Activated naive CD8-positive, alpha-beta T cell treated with anti-CD3 and anti-CD28 coated beads, Interleukin-2, amount 10 ng/mL, durations not matched to agents 7 days and 5 days (primary cell): ENCODE measurements around the gene GAS7. TPM values are rescaled to one million over a fixed set of nuclear protein-coding genes. Genes with fewer than 3 reads are reported as not detected.

ENCODE experiments used
- ATAC-seq: fragments of 150-1000 bp; cut with Tn5 transposase; one replicate; pipeline ENCODE4 v1.10.0; 2021; ENCODE audit warnings: low read depth, moderate library complexity
- POLR2A ChIA-PET: fragments of 350-600 bp; sonication (Branson Sonifier 250); formaldehyde crosslinking; loops from one replicate; lab custom pipeline; 2021; ENCODE audit warnings: antibody characterized with exemption; lab: Charles Lee
- DNase-seq: peaks from one replicate; pipeline ENCODE4 v3.0.0; 2021
- H3K27ac Mint-ChIP-seq: one replicate; pipeline ENCODE4 v1.8.0; 2022; ENCODE audit warnings: mild to moderate bottlenecking, mixed read lengths
- H3K27me3 Mint-ChIP-seq: one replicate; pipeline ENCODE4 v1.8.0; 2022; ENCODE audit warnings: mild to moderate bottlenecking, moderate library complexity, mixed read lengths
- H3K36me3 Mint-ChIP-seq: one replicate; pipeline ENCODE4 v1.8.0; 2021; ENCODE audit warnings: mild to moderate bottlenecking, mixed read lengths
- H3K4me1 Mint-ChIP-seq: one replicate; pipeline ENCODE4 v1.8.0; 2021; ENCODE audit warnings: mixed read lengths
- H3K4me3 Mint-ChIP-seq: one replicate; pipeline ENCODE4 v1.8.0; 2022; ENCODE audit warnings: mild to moderate bottlenecking, moderate library complexity, mixed read lengths
- H3K9me3 Mint-ChIP-seq: one replicate; pipeline ENCODE4 v1.8.0; 2021; ENCODE audit warnings: mixed read lengths
- total RNA-seq, 2 experiments: library from RNA; stranded (reverse); gene quantifications; one replicate each; pipeline ENCODE4 v1.2.3, GENCODE V29; 2021

GAS7 gene
- total RNA-seq, 2 experiments from 2014 or later: 2.7 to 2.8 TPM

- Mint-ChIP-seq H3K27me3 (peaks cover 2% of the 10 kb centered on the region), H3K27ac (no peak overlapping the region), H3K4me3 (no peak overlapping the region), H3K4me1 (no peaks in the 10 kb centered on the region), H3K9me3 (no peaks in the 10 kb centered on the region), H3K36me3 (no peaks in the 10 kb centered on the region)
- POLR2A ChIA-PET: no interaction called here
- DNase-seq: no peak
- no peak for ATAC-seq
Measured at GRCh38 chr17:9875441-9875840, 323.0 kb downstream of the GAS7 start.

GRCh38 chr17:9874722-9875121 is 323.7 kb downstream of the GAS7 start:
- Mint-ChIP-seq H3K4me3 (no peak overlapping the region), H3K27me3 (peaks cover 2% of the 10 kb centered on the region), H3K36me3 (no peaks in the 10 kb centered on the region), H3K27ac (no peak overlapping the region), H3K4me1 (no peaks in the 10 kb centered on the region), H3K9me3 (no peaks in the 10 kb centered on the region)
- DNase-seq (no peak), ATAC-seq (no peak)
- POLR2A ChIA-PET: no interaction called here

- no peak for DNase-seq
- Mint-ChIP-seq H3K4me3 (no peak overlapping the region), H3K36me3 (no peaks in the 10 kb centered on the region), H3K27ac (no peak overlapping the region), H3K9me3 (no peaks in the 10 kb centered on the region), H3K4me1 (no peaks in the 10 kb centered on the region), H3K27me3 (peaks cover 4% of the 10 kb centered on the region)
- POLR2A ChIA-PET: no interaction called here
- no peak for ATAC-seq
Measured at GRCh38 chr17:9872852-9873251, 325.6 kb downstream of the GAS7 start.

GRCh38 chr17:9868552-9868951 is 329.9 kb downstream of the GAS7 start:
- POLR2A ChIA-PET: no interaction called here
- Mint-ChIP-seq H3K27ac (no peak overlapping the region), H3K4me1 (no peaks in the 10 kb centered on the region), H3K4me3 (no peak overlapping the region), H3K27me3 (peaks cover 4% of the 10 kb centered on the region), H3K9me3 (peaks cover 3% of the 10 kb centered on the region), H3K36me3 (no peaks in the 10 kb centered on the region)
- ATAC-seq (no peak), DNase-seq (no peak)

GRCh38 chr17:9865586-9865985 is 332.8 kb downstream of the GAS7 start:
- no peaks in the 10 kb centered on the region for H3K4me1 Mint-ChIP-seq
- peaks cover 5% of the 10 kb centered on the region for H3K9me3 Mint-ChIP-seq
- ATAC-seq: no peak
- H3K36me3 Mint-ChIP-seq: no peaks in the 10 kb centered on the region
- no peak overlapping the region for H3K4me3 Mint-ChIP-seq
- POLR2A ChIA-PET: no interaction called here
- no peak for DNase-seq
- H3K27ac Mint-ChIP-seq: no peak overlapping the region
- peaks cover 1% of the 10 kb centered on the region for H3K27me3 Mint-ChIP-seq

- POLR2A ChIA-PET: no interaction called here
- Mint-ChIP-seq H3K36me3 (no peaks in the 10 kb centered on the region), H3K27me3 (no peaks in the 10 kb centered on the region), H3K4me1 (no peaks in the 10 kb centered on the region), H3K27ac (no peak overlapping the region), H3K9me3 (peaks cover 7% of the 10 kb centered on the region), H3K4me3 (no peak overlapping the region)
- DNase-seq (no peak), ATAC-seq (no peak)
Measured at GRCh38 chr17:9862949-9863348, 335.5 kb downstream of the GAS7 start.

- no peak overlapping the region for H3K27ac Mint-ChIP-seq
- POLR2A ChIA-PET: no interaction called here
- H3K9me3 Mint-ChIP-seq: peaks cover 7% of the 10 kb centered on the region
- no peak for DNase-seq
- no peaks in the 10 kb centered on the region for H3K4me1 Mint-ChIP-seq
- no peak overlapping the region for H3K4me3 Mint-ChIP-seq
- H3K36me3 Mint-ChIP-seq: no peaks in the 10 kb centered on the region
- no peak for ATAC-seq
- H3K27me3 Mint-ChIP-seq: no peaks in the 10 kb centered on the region
Measured at GRCh38 chr17:9862220-9862619, 336.2 kb downstream of the GAS7 start.

- Mint-ChIP-seq H3K27me3 (no peaks in the 10 kb centered on the region), H3K4me3 (no peak overlapping the region), H3K9me3 (peaks cover 7% of the 10 kb centered on the region), H3K36me3 (no peaks in the 10 kb centered on the region), H3K4me1 (no peaks in the 10 kb centered on the region), H3K27ac (no peak overlapping the region)
- no peak for DNase-seq
- no peak for ATAC-seq
- POLR2A ChIA-PET: no interaction called here
Measured at GRCh38 chr17:9860851-9861250, 337.6 kb downstream of the GAS7 start.

Other genes starting within 250 kb of the GAS7 start
- not detected for gene MYH13, start 174.4 kb upstream of the GAS7 start, total RNA-seq
- gene MYH8, start 223.3 kb upstream of the GAS7 start, total RNA-seq: not detected